ENCODE data around the gene NF1.

DNA sequence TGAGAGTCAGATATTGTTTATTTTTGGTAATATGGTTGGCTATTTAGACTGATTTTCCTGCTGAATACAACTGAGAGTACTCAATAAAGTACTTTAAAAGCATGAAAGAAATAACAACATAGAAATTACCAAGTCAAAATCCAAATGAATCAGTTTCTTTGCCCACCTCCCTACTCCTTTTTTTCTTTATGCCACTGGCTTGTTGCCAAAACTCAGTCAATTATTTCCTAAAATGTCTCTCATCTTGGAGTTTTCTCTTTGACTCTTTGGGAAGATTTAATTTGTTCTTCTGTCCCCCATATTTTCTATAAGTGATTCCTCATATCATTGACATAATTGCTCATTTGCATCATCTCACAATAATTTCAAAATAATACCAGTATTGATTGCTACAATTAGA, 204.8 kb downstream of the NF1 start:
- TF ChIP-seq, protein P1, sequence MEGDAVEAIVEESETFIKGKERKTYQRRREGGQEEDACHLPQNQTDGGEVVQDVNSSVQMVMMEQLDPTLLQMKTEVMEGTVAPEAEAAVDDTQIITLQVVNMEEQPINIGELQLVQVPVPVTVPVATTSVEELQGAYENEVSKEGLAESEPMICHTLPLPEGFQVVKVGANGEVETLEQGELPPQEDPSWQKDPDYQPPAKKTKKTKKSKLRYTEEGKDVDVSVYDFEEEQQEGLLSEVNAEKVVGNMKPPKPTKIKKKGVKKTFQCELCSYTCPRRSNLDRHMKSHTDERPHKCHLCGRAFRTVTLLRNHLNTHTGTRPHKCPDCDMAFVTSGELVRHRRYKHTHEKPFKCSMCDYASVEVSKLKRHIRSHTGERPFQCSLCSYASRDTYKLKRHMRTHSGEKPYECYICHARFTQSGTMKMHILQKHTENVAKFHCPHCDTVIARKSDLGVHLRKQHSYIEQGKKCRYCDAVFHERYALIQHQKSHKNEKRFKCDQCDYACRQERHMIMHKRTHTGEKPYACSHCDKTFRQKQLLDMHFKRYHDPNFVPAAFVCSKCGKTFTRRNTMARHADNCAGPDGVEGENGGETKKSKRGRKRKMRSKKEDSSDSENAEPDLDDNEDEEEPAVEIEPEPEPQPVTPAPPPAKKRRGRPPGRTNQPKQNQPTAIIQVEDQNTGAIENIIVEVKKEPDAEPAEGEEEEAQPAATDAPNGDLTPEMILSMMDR (IDR thresholded peaks at IDR 0.05; ENCODE audit: insufficient read depth, low read length, poor library complexity, severe bottlenecking) = no peak
- TF ChIP-seq EZH2phosphoT487 (conservative IDR thresholded peaks at IDR 0.05; ENCODE audit: low read length) = no peak

Data from SU-DHL-6 (cell line).